Astrocyte (in vitro differentiated cells and primary cell): ENCODE data around the gene NR6A1. TPM values are rescaled to one million over a fixed set of nuclear protein-coding genes. Genes with fewer than 3 reads are reported as not detected.

ENCODE experiments used
- DNase-seq: peaks from one replicate; pipeline ENCODE4 v3.0.0-alpha.2; 2010; ENCODE audit warnings: low read depth
- FAIRE-seq: peaks from 2 replicates; lab custom pipeline; 2011; peaks lifted over from hg19 to GRCh38; lab: Jason Lieb, UNC
- H2AFZ ChIP-seq: 2 replicates; pipeline ENCODE4 v1.6.0; 2012; ENCODE audit warnings: low read depth, low read length, inconsistent platforms
- H3K27ac ChIP-seq: 2 replicates; pipeline ENCODE4 v1.5.1; 2011; ENCODE audit warnings: low read depth, low read length, inconsistent platforms
- H3K27me3 ChIP-seq: 2 replicates; pipeline ENCODE4 v1.6.0; 2011; ENCODE audit warnings: low read length, inconsistent platforms; ENCODE audit not compliant: insufficient read depth
- H3K36me3 ChIP-seq: 2 replicates; pipeline ENCODE4 v1.5.1; 2011; ENCODE audit warnings: low read length, inconsistent platforms; ENCODE audit not compliant: insufficient read depth
- H3K4me1 ChIP-seq: 2 replicates; pipeline ENCODE4 v1.5.1; 2011; ENCODE audit warnings: low read length, inconsistent platforms; ENCODE audit not compliant: insufficient read depth
- H3K4me2 ChIP-seq: 2 replicates; pipeline ENCODE4 v1.6.0; 2012; ENCODE audit warnings: low read length, inconsistent platforms
- H3K4me3 ChIP-seq: 2 replicates; pipeline ENCODE4 v1.5.1; 2011; ENCODE audit warnings: low read depth, mild to moderate bottlenecking, low read length, inconsistent platforms; ENCODE audit not compliant: insufficient read depth
- H3K79me2 ChIP-seq: 2 replicates; pipeline ENCODE4 v1.6.0; 2012; ENCODE audit warnings: mild to moderate bottlenecking, low read length, inconsistent platforms; ENCODE audit not compliant: insufficient read depth
- H3K9ac ChIP-seq: 2 replicates; pipeline ENCODE4 v1.6.0; 2012; ENCODE audit warnings: mild to moderate bottlenecking, low read length, inconsistent platforms
- H3K9me3 ChIP-seq: 2 replicates; pipeline ENCODE4 v1.5.1; 2012; ENCODE audit warnings: low read depth, mild to moderate bottlenecking, low read length, inconsistent platforms; ENCODE audit not compliant: insufficient read depth
- H4K20me1 ChIP-seq: 2 replicates; pipeline ENCODE4 v1.6.0; 2012; ENCODE audit warnings: low read length, inconsistent platforms; ENCODE audit not compliant: insufficient read depth
- H3K27ac Mint-ChIP-seq: one replicate; pipeline ENCODE4 v1.8.0; 2021; ENCODE audit warnings: mild to moderate bottlenecking, mixed read lengths; ENCODE audit not compliant: unreplicated experiment
- H3K27me3 Mint-ChIP-seq: one replicate; pipeline ENCODE4 v1.8.0; 2021; ENCODE audit warnings: low read depth, mixed read lengths; ENCODE audit not compliant: unreplicated experiment
- H3K36me3 Mint-ChIP-seq: one replicate; pipeline ENCODE4 v1.8.0; 2021; ENCODE audit warnings: low read depth, mixed read lengths; ENCODE audit not compliant: unreplicated experiment
- H3K4me1 Mint-ChIP-seq: one replicate; pipeline ENCODE4 v1.8.0; 2021; ENCODE audit warnings: low read depth, mixed read lengths; ENCODE audit not compliant: unreplicated experiment
- H3K4me3 Mint-ChIP-seq: one replicate; pipeline ENCODE4 v1.8.0; 2021; ENCODE audit warnings: mild to moderate bottlenecking, moderate library complexity, mixed read lengths; ENCODE audit not compliant: unreplicated experiment
- H3K9me3 Mint-ChIP-seq: one replicate; pipeline ENCODE4 v1.8.0; 2021; ENCODE audit warnings: mild to moderate bottlenecking, mixed read lengths; ENCODE audit not compliant: unreplicated experiment
- CTCF ChIP-seq: IDR thresholded peaks from 2 replicates; pipeline ENCODE4 v1.5.1; 2011; ENCODE audit warnings: low read depth, mild to moderate bottlenecking, inconsistent platforms, low read length, moderate library complexity; ENCODE audit not compliant: insufficient read depth
- EZH2 ChIP-seq: IDR thresholded peaks from 2 replicates; pipeline ENCODE4 v1.6.1; 2012; ENCODE audit warnings: mild to moderate bottlenecking, low read length, inconsistent platforms; ENCODE audit not compliant: insufficient read depth
- total RNA-seq: library from RNA; stranded (reverse); gene quantifications from 2 replicates; pipeline ENCODE4 v1.2.1, GENCODE V29; 2021

The NR6A1 gene
- total RNA-seq, 1 donor from 2014 or later = 20.8 TPM

GRCh38 chr9:124809211-124809610 is 38.1 kb upstream of the NR6A1 start:
- no peaks in the 10 kb centered on the region for H3K9me3 Mint-ChIP-seq
- FAIRE-seq = no peak
- DNase-seq = no peak
- H3K4me2 ChIP-seq = no peak overlapping the region
- H3K4me3 Mint-ChIP-seq = no peak overlapping the region
- no peak overlapping the region for H2AFZ ChIP-seq
- no peak overlapping the region for H3K4me3 ChIP-seq
- peaks cover 40% of the 10 kb centered on the region for H3K4me1 ChIP-seq
- H3K36me3 Mint-ChIP-seq = peaks cover 7% of the 10 kb centered on the region
- H3K27ac Mint-ChIP-seq = no peak overlapping the region
- no peak overlapping the region for H3K9ac ChIP-seq
- no peak for TF ChIP-seq EZH2
- TF ChIP-seq CTCF = no peak
- no peak overlapping the region for H3K27ac ChIP-seq
- no peaks in the 10 kb centered on the region for H3K36me3 ChIP-seq
- H4K20me1 ChIP-seq = no peaks in the 10 kb centered on the region
- no peaks in the 10 kb centered on the region for H3K9me3 ChIP-seq
- H3K27me3 Mint-ChIP-seq = no peaks in the 10 kb centered on the region
- H3K4me1 Mint-ChIP-seq = peaks cover 34% of the 10 kb centered on the region
- no peaks in the 10 kb centered on the region for H3K79me2 ChIP-seq
- H3K27me3 ChIP-seq = no peaks in the 10 kb centered on the region

DNA sequence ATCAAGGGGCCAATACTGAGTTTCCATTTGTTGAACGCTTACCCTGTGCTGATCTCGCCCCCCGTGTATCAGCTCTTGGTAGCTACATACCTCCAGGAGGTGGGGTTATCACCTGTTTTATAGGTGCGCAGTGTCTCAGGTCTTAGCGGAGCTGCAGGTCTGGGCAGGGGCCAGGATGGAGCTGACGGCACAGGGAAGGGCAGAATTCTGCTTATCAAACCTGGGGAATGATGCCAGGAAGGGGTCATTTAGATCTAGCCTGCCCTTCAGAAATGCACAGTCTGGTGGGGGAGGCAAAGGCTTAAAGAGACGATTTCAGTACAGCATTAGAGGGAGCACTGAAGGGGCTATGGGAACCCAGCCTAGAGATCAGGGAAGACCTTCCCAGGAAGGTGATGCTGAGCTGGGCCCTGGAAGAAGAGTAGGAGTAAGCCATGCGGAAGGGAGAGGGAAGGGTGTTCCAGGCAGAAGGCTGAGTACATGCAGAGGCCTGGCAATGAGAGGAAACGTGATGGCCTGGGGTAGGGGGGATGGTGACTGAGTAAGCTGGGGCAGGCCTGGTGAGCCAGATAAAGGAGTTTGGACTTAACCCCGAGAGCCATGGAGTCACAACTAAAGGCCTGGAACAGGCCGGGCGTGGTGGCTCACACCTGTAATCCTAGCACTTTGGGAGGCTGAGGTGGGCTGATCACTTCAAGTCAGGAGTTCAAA is 37.3 kb upstream of the NR6A1 start:
- no peak overlapping the region for H2AFZ ChIP-seq
- FAIRE-seq = no peak

More for the DNA sequence above, 37.3 kb upstream of the NR6A1 start:
- Histone ChIP-seq H3K27me3 (no peaks in the 10 kb centered on the region), H3K9ac (no peak overlapping the region), H3K4me1 (peaks cover 32% of the 10 kb centered on the region), H3K27ac (no peak overlapping the region), H3K9me3 (no peaks in the 10 kb centered on the region), H3K79me2 (no peaks in the 10 kb centered on the region), H4K20me1 (no peaks in the 10 kb centered on the region), H3K4me2 (no peak overlapping the region), H3K4me3 (no peak overlapping the region), H3K36me3 (no peaks in the 10 kb centered on the region)
- Mint-ChIP-seq H3K27ac (peak overlapping the region; percentile 55), H3K4me3 (no peak overlapping the region), H3K4me1 (peaks cover 28% of the 10 kb centered on the region), H3K27me3 (no peaks in the 10 kb centered on the region), H3K36me3 (peaks cover 7% of the 10 kb centered on the region), H3K9me3 (no peaks in the 10 kb centered on the region)
- TF ChIP-seq EZH2 (no peak), CTCF (no peak)
- no peak for DNase-seq
